ENCODE data around the gene PRAC2. TPM values are rescaled to one million over a fixed set of nuclear protein-coding genes. Genes with fewer than 3 reads are reported as not detected.
A peak's percentile ranks its signal among the peaks of the same experiment; 100 is the strongest.

The PRAC2 gene
- total RNA-seq, 2 donors from 2014 or later = not detected

DNA sequence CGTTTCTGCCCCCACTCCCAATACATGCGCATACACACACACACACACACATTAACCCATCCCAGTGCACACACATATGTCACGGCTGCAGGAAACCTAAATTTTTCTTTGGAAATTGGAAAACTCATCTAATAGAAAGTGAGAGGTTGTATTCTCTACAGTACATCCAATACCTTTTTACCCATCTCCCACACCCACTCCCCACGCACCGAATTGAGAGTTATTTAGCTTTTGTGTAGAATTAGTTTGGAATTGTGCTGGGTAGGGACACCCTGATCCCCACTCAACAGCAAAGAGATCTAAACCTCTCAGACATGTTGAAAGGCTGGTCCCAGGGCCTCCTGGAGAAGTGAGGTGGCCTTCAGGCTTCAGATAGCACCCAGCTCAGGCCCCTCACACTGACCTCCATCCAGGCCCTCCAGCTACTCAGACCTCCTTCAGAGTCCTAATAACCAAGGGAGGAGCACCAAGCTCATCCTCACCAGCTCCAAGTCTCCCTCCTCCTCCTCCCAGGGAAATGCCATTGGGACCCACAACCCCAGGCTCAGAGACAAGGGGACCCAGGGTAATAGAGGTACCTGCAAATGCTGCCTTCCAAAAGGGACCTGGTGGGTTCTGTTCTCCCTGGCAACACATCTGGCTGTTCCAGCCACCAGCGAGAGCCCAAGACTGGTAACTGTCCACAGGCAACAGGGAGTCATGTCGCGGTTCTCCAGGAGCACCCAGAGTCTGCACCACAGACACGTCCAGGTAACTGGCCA lies 4.6 kb downstream of the PRAC2 start:
- H3K27me3 Mint-ChIP-seq (ENCODE audit: insufficient read depth) = peaks cover 100% of the 10 kb centered on the region
- TF ChIP-seq, protein P1, sequence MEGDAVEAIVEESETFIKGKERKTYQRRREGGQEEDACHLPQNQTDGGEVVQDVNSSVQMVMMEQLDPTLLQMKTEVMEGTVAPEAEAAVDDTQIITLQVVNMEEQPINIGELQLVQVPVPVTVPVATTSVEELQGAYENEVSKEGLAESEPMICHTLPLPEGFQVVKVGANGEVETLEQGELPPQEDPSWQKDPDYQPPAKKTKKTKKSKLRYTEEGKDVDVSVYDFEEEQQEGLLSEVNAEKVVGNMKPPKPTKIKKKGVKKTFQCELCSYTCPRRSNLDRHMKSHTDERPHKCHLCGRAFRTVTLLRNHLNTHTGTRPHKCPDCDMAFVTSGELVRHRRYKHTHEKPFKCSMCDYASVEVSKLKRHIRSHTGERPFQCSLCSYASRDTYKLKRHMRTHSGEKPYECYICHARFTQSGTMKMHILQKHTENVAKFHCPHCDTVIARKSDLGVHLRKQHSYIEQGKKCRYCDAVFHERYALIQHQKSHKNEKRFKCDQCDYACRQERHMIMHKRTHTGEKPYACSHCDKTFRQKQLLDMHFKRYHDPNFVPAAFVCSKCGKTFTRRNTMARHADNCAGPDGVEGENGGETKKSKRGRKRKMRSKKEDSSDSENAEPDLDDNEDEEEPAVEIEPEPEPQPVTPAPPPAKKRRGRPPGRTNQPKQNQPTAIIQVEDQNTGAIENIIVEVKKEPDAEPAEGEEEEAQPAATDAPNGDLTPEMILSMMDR (conservative IDR thresholded peaks at IDR 0.05) = no peak
- H3K9ac ChIP-seq (ENCODE audit: extremely low read depth, low read length, poor library complexity, severe bottlenecking) = no peak overlapping the region
- WGBS, 2 experiments (ENCODE audit: insufficient coverage in 1 of 2, insufficient read length in 1 of 2) = 36 to 61% methylated on average over 4 to 7 of the region's 9 CpGs
- no peak overlapping the region for H3K4me3 ChIP-seq (ENCODE audit: low read length)
- peaks cover 8% of the 10 kb centered on the region for H3K4me1 Mint-ChIP-seq
- peak overlapping the region; percentile 42 for H3K4me3 Mint-ChIP-seq
- H3K36me3 ChIP-seq (ENCODE audit: control insufficient read depth, insufficient read depth, low read length) = no peaks in the 10 kb centered on the region
- no peaks in the 10 kb centered on the region for H3K36me3 Mint-ChIP-seq (ENCODE audit: low read depth)
- DNase-seq = peak; percentile 66
- no peaks in the 10 kb centered on the region for H3K9me3 ChIP-seq (ENCODE audit: control insufficient read depth, low read length)
- H3K9me3 Mint-ChIP-seq = no peaks in the 10 kb centered on the region
- H3K27me3 ChIP-seq (ENCODE audit: control insufficient read depth, insufficient read depth, low read length, poor library complexity, severe bottlenecking) = peaks cover 100% of the 10 kb centered on the region
- no peaks in the 10 kb centered on the region for H3K4me1 ChIP-seq (ENCODE audit: control insufficient read depth, insufficient read depth, low read length)
- no peak overlapping the region for H3K27ac ChIP-seq (ENCODE audit: low read depth, low read length)
- no peak overlapping the region for H3K27ac Mint-ChIP-seq

DNA sequence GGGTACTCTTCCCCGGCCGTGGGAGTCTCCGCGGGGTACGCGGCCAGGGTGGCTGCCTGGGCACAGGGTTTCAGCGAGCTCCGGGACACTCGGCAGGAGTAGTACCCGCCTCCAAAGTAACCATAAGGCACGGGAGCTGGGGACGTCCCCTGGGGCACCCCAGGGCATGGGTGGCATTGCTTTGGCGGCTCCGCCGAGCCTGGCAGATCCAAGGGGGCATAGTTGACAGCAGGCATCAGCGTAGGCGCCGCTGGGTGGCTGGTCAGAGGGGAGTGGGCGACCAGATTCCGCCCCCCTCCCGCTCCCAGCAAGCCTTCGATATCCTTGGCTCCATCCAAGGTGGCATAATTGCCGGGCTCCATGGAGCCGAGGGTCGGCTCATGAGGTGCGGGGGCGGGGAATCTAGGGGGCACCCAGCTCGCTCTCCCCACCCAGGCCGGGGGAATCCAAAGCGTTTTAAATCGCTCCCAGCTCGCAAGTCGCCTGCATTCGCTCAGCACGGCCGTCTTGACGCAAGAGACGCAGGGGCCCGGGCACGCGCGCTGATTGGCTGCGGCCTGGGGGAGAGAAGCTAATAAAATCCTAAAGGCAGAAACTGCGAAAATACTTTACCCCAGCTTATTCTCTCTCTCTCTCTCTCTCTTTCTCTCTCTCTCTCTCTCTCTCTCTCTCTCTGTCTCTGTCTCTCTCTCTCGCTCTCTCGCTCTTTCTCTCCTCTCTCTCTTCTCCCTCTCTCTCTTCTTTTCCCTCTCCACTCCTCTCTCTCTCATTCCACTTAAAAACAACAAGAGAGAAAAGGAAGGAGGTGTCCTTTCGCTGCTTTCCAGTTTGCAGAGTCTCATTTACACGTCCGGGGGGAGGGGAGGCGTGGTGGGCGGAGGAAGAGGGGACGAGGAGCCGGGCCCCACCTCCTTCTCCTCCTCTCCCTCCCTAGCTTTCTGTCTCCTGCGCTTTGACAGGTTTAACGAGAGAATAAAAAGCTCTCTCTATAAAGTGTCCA lies 5.5 kb downstream of the PRAC2 start, which contains the start of gene HOXB13:
Gene HOXB13 (minus strand): TSS at position 519 of the 1,000 bp plus-strand sequence. CDS start 157 bp downstream, at position 362.
- H3K27ac Mint-ChIP-seq = no peak within 1 kb of the TSS
- peak; percentile 91 for DNase-seq
- peaks cover 100% of the 10 kb centered on the region for H3K27me3 Mint-ChIP-seq (ENCODE audit: insufficient read depth)
- peaks cover 100% of the 10 kb centered on the region for H3K27me3 ChIP-seq (ENCODE audit: control insufficient read depth, insufficient read depth, low read length, poor library complexity, severe bottlenecking)
- H3K9ac ChIP-seq (ENCODE audit: extremely low read depth, low read length, poor library complexity, severe bottlenecking) = no peak within 1 kb of the TSS
- H3K36me3 ChIP-seq (ENCODE audit: control insufficient read depth, insufficient read depth, low read length) = no peaks in the 10 kb centered on the region
- WGBS, 2 experiments (ENCODE audit: insufficient coverage in 1 of 2, insufficient read length in 1 of 2) = 6 to 10% methylated on average over 26 to 47 of the region's 55 CpGs
- no peaks in the 10 kb centered on the region for H3K9me3 ChIP-seq (ENCODE audit: control insufficient read depth, low read length)
- H3K27ac ChIP-seq (ENCODE audit: low read depth, low read length) = no peak within 1 kb of the TSS
- H3K4me3 ChIP-seq (ENCODE audit: low read length) = peak within 1 kb of the TSS; percentile 62
- peak within 1 kb of the TSS; percentile 42 for H3K4me3 Mint-ChIP-seq
- H3K4me1 ChIP-seq (ENCODE audit: control insufficient read depth, insufficient read depth, low read length) = no peaks in the 10 kb centered on the region
- H3K36me3 Mint-ChIP-seq (ENCODE audit: low read depth) = no peaks in the 10 kb centered on the region
- TF ChIP-seq, protein P1 (conservative IDR thresholded peaks at IDR 0.05) = no peak
- peaks cover 12% of the 10 kb centered on the region for H3K4me1 Mint-ChIP-seq
- H3K9me3 Mint-ChIP-seq = no peaks in the 10 kb centered on the region
